Measurements from ENCODE around the gene TET1. TPM values are rescaled to one million over a fixed set of nuclear protein-coding genes. Genes with fewer than 3 reads are reported as not detected.
"Not testable (repeated sequence)": the region's sequence is repeated elsewhere in the genome, so short reads cannot be mapped to it uniquely, and the experiment has no call there.

The TET1 gene
- total RNA-seq, 1 donor from 2014 or later = 3.2 TPM

GRCh38 chr10:68602434-68602833 lies 42.3 kb downstream of the TET1 start:
- H3K4me1 ChIP-seq = peaks cover 27% of the 10 kb centered on the region
- intact Hi-C loops (cut with DNase I) = no loop called here
- TF ChIP-seq POLR2AphosphoS5 (IDR thresholded peaks at IDR 0.05; ENCODE audit: insufficient read depth in 1 of 2, low read depth in 1 of 2) = no peak
- no peak for TF ChIP-seq POLR2A (IDR thresholded peaks at IDR 0.05)
- TF ChIP-seq CTCF (IDR thresholded peaks at IDR 0.05) = no peak

GRCh38 chr10:68603766-68604165 lies 43.6 kb downstream of the TET1 start:
- TF ChIP-seq CTCF (IDR thresholded peaks at IDR 0.05) (no peak), POLR2AphosphoS5 (IDR thresholded peaks at IDR 0.05; ENCODE audit: insufficient read depth in 1 of 2, low read depth in 1 of 2) (no peak), POLR2A (IDR thresholded peaks at IDR 0.05) (no peak)
- Histone ChIP-seq H3K9me3 (no peaks in the 10 kb centered on the region), H3K27ac (no peak overlapping the region), H3K4me1 (peaks cover 26% of the 10 kb centered on the region), H3K4me3 (no peak overlapping the region), H3K27me3 (no peaks in the 10 kb centered on the region), H3K36me3 (no peaks in the 10 kb centered on the region)
- intact Hi-C loops (cut with DNase I) = no loop called here
- DNase-seq (ENCODE audit: extremely low spot score in 2 of 2) = no peak

More at GRCh38 chr10:68602434-68602833, 42.3 kb downstream of the TET1 start:
- Histone ChIP-seq H3K4me3 (no peak overlapping the region), H3K27me3 (no peaks in the 10 kb centered on the region), H3K27ac (no peak overlapping the region), H3K36me3 (no peaks in the 10 kb centered on the region), H3K9me3 (no peaks in the 10 kb centered on the region)
- DNase-seq (ENCODE audit: extremely low spot score in 2 of 2) = no peak

GRCh38 chr10:68604441-68604840 lies 44.3 kb downstream of the TET1 start:
- H3K27ac ChIP-seq = no peak overlapping the region
- DNase-seq (ENCODE audit: extremely low spot score in 2 of 2) = no peak
- no peak for TF ChIP-seq CTCF (IDR thresholded peaks at IDR 0.05)
- peaks cover 19% of the 10 kb centered on the region for H3K4me1 ChIP-seq
- no peaks in the 10 kb centered on the region for H3K9me3 ChIP-seq
- no peaks in the 10 kb centered on the region for H3K36me3 ChIP-seq
- no peak overlapping the region for H3K4me3 ChIP-seq
- intact Hi-C loops (cut with DNase I) = no loop called here
- no peaks in the 10 kb centered on the region for H3K27me3 ChIP-seq

- no peak for DNase-seq (ENCODE audit: extremely low spot score in 2 of 2)
- intact Hi-C loops (cut with DNase I) = no loop called here
- TF ChIP-seq POLR2A (IDR thresholded peaks at IDR 0.05) (no peak), CTCF (IDR thresholded peaks at IDR 0.05) (no peak), POLR2AphosphoS5 (IDR thresholded peaks at IDR 0.05; ENCODE audit: insufficient read depth in 1 of 2, low read depth in 1 of 2) (no peak)
- Histone ChIP-seq H3K9me3 (no peaks in the 10 kb centered on the region), H3K4me1 (no peaks in the 10 kb centered on the region), H3K27me3 (no peaks in the 10 kb centered on the region), H3K4me3 (no peak overlapping the region), H3K36me3 (no peaks in the 10 kb centered on the region), H3K27ac (no peak overlapping the region)
Measured at GRCh38 chr10:68606918-68607317, 46.8 kb downstream of the TET1 start.

GRCh38 chr10:68610023-68610422 lies 49.9 kb downstream of the TET1 start:
- H3K27ac ChIP-seq; H3K36me3 ChIP-seq; H3K9me3 ChIP-seq; H3K27me3 ChIP-seq; H3K4me3 ChIP-seq; intact Hi-C loops (cut with DNase I); H3K4me1 ChIP-seq; DNase-seq (ENCODE audit: extremely low spot score in 2 of 2): not testable (repeated sequence)

- TF ChIP-seq POLR2A (IDR thresholded peaks at IDR 0.05) (no peak), POLR2AphosphoS5 (IDR thresholded peaks at IDR 0.05; ENCODE audit: insufficient read depth in 1 of 2, low read depth in 1 of 2) (no peak), CTCF (IDR thresholded peaks at IDR 0.05) (no peak)
- Histone ChIP-seq H3K4me3 (no peak overlapping the region), H3K4me1 (no peaks in the 10 kb centered on the region), H3K27ac (no peak overlapping the region), H3K27me3 (no peaks in the 10 kb centered on the region), H3K9me3 (no peaks in the 10 kb centered on the region), H3K36me3 (no peaks in the 10 kb centered on the region)
- no peak for DNase-seq (ENCODE audit: extremely low spot score in 2 of 2)
- intact Hi-C loops (cut with DNase I) = no loop called here
Measured at GRCh38 chr10:68611227-68611626, 51.1 kb downstream of the TET1 start.

GRCh38 chr10:68613974-68614373 lies 53.8 kb downstream of the TET1 start:
- H3K4me1 ChIP-seq; intact Hi-C loops (cut with DNase I); H3K27ac ChIP-seq; H3K27me3 ChIP-seq; H3K4me3 ChIP-seq; DNase-seq (ENCODE audit: extremely low spot score in 2 of 2); H3K36me3 ChIP-seq; H3K9me3 ChIP-seq: not testable (repeated sequence)

- H3K9me3 ChIP-seq; intact Hi-C loops (cut with DNase I); H3K27ac ChIP-seq; H3K4me1 ChIP-seq; H3K36me3 ChIP-seq; H3K27me3 ChIP-seq; H3K4me3 ChIP-seq; DNase-seq (ENCODE audit: extremely low spot score in 2 of 2): not testable (repeated sequence)
Measured at GRCh38 chr10:68617691-68618090, 57.6 kb downstream of the TET1 start.
